Right hindlimb (tissue), 1 donor: ENCODE data around the gene TBC1D8.
"Not testable (repeated sequence)": the region's sequence is repeated elsewhere in the genome, so short reads cannot be mapped to it uniquely, and the experiment has no call there.

ENCODE experiments used
- DNase-seq: peaks from one replicate; pipeline ENCODE4 v3.0.0-alpha.2; 2018

The TBC1D8 gene

DNA sequence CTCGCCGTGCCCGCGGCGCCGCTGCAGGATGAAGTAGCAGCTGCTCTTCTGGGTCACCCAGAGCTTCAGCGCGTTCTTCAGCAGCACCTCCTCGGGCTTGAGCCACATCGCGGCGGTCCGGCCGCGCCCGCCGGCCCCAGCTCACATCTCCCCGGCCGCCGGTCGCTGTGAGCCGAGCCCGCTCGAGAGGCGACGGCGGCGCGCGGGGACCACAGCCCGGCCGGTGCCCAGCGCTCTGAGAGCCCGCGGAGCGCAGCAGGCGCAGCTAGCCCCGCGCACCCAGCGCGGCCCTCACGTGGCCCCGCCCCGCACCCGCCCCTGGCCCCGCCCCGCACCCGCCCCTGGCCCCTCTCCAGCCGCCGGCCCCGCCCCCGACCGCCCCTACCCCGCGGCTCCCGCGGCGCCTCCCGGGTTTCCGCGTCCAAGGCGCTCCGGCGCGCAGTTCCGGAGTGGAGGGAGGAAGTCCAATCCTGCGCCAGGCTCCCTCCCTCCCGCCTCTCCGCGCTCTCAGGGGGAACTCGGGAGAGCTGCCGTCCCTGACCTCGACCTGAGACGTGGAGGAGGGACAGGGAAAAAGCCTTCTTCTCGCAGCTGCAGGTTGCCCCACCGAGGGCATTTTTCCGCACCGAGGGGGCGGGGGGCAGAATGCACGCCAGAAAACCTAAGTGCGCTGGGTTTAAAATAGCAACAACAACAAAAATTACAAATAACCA is at the start of gene TBC1D8:
Gene TBC1D8, minus strand, starts transcription at position 237 of the 713 bp plus-strand sequence. Its CDS starts 129 bp downstream, at position 108.
- DNase-seq = peak; percentile 91

DNA sequence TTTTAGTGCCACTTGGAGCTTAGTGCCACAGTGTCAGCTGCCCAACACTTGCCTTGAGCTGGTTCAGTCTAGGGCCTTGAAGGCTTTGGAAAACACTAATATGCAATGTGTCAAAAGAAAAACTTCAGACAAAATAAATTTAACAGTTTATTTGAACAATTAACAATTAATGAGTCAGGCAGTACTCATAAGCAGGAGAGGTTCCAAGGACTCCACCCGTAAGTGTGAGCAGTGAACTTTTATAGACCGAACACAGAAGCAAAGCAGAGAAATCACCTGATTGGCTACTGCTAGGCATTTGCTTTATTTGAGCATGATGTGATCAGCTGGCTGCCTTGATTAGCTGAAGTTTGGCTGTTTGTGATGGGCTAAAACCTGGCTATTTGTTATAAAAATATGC is 49.5 kb upstream of the TBC1D8 start:
- DNase-seq = no peak

DNA sequence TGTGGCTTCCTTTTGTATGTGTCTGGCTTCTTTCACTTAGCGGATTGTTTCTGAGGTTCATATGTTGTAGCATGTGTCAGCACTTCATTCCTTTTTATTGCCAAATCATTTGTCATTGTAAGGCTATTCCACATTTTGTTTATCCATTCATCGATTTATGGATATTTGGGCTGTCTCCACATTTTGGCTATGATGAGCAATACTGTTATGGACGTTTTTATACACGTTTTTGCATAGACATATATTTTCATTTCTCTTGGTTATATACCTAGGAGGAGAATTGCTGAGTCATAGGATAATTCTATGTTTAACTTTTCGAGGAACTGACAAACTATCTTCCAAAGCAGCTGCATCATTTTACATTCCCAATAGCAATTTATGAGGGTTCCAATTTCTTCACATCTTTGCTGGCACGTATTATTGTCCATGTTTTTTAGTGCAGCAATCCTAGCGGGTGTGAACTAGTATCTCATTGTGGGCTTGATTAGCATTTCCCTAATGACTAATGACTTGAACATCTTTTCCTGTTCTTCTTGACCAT is 48.1 kb upstream of the TBC1D8 start:
- no peak for DNase-seq

DNA sequence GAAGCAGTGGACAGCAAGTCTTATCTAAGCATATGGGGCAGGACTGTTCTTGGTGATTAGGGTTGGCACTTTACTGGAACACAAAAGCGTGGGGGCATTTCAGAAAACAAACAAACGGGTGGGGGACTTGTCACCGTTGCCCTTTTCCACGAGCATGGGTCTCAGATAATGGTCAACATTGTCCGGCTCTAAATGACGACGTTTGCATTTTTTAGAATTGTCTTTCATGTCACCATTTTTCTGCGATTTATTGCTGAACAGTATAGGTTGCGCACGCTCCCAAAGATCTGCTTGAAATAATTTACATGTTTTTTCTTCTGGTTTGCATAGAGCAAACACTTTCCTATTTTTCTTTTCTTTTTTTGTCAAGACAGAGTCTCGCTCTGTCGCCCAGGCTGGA is 46.6 kb upstream of the TBC1D8 start:
- DNase-seq = no peak

DNA sequence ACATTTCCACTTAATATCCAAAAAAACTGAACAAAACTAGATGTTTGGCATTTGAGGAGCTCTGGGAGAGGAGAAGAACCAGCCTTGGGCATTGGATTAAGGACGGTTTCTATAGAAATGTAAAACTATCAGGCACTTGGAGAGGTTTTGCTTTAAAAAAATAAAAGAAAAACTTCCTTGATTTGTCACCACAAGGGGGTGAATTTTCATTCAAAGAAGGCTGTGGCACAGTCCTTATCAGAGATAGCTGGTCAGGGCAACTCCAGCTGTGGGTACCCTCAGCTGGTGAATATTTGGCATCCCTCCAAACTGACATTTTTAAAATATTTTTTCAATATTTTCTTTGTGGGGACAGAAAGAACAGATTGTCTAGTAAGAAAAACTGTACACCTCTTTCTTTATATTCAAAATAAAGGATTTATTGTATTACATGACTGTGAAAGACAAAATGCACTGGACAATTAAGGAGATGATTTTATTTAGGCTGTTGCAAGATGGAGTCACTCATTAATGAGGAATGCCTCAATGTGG is 46.1 kb upstream of the TBC1D8 start:
- no peak for DNase-seq

DNA sequence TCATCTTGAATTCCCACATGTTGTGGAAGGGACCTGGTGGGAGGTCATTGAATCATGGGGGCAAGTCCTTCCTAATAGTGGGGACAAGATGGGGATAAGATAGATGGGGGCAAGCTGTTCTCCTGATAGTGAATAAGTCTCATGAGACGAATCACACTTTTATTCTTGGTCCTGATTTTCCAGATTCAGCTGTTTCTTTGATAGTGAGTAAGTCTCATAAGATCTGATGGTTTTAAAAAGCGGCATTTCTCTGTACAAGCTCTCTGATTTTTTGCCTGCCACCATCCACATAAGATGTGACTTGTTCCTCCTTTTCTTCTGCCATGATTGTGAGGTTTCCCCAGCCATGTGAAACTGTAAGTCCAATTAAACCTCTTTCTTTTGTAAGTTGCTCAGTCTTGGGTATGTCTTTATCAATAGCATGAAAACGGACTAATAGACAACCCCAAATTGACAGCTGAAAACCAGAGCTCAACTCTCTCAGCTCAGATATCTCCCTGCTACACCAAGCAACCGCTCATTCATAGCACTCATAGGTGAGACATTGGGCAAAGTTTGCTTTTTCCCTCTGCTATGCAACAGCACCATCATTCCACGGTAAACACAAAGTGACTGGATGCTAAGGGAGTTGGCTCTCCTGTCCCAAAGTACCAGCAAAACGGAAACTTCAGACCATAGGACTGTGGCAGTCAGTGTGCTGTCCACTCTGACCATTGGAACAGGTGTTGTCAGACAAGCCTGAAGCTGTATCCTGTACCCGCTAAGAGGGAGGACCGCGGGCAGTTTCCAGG is 44.9 kb upstream of the TBC1D8 start:
- DNase-seq = no peak

GRCh38 chr2:101193033-101193626 is 41.9 kb upstream of the TBC1D8 start:
- no peak for DNase-seq

GRCh38 chr2:101190747-101191516 is 39.8 kb upstream of the TBC1D8 start:
- no peak for DNase-seq

GRCh38 chr2:101188683-101189405 is 37.7 kb upstream of the TBC1D8 start:
- no peak for DNase-seq

- no peak for DNase-seq
Observed at GRCh38 chr2:101187131-101187530, 35.9 kb upstream of the TBC1D8 start.

GRCh38 chr2:101185656-101186055 is 34.5 kb upstream of the TBC1D8 start:
- DNase-seq = no peak

GRCh38 chr2:101185085-101185484 is 33.9 kb upstream of the TBC1D8 start:
- DNase-seq = no peak

GRCh38 chr2:101179982-101180381 is 28.8 kb upstream of the TBC1D8 start:
- no peak for DNase-seq

- DNase-seq = no peak
Observed at GRCh38 chr2:101176803-101177202, 25.6 kb upstream of the TBC1D8 start.

- DNase-seq = no peak
Observed at GRCh38 chr2:101175991-101176390, 24.8 kb upstream of the TBC1D8 start.

- DNase-seq = no peak
Observed at GRCh38 chr2:101173707-101174295, 22.6 kb upstream of the TBC1D8 start.

DNA sequence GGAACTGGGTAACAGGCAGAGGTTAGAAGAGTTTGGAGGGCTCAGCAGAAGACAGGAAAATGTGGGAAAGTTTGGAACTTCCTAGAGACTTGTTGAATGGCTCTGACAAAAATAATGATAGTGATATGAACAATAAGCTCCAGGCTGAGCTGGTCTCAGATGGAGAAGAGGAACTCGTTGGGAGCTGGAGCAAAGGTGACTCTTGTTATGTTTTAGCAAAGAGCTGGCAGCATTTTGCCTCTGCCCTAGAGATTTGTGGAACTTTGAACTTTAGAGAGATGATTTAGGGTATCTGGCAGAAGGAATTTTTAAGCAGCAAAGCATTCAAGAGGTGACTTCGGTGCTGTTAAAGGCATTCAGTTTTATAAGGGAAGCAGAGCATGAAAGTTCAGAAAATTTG is 18.6 kb upstream of the TBC1D8 start:
- DNase-seq = not testable (repeated sequence)

- no peak for DNase-seq
Observed at GRCh38 chr2:101168706-101169105, 17.5 kb upstream of the TBC1D8 start.

- DNase-seq = not testable (repeated sequence)
Observed at GRCh38 chr2:101167532-101167931, 16.4 kb upstream of the TBC1D8 start.

GRCh38 chr2:101164021-101164420 is 12.8 kb upstream of the TBC1D8 start:
- no peak for DNase-seq

DNA sequence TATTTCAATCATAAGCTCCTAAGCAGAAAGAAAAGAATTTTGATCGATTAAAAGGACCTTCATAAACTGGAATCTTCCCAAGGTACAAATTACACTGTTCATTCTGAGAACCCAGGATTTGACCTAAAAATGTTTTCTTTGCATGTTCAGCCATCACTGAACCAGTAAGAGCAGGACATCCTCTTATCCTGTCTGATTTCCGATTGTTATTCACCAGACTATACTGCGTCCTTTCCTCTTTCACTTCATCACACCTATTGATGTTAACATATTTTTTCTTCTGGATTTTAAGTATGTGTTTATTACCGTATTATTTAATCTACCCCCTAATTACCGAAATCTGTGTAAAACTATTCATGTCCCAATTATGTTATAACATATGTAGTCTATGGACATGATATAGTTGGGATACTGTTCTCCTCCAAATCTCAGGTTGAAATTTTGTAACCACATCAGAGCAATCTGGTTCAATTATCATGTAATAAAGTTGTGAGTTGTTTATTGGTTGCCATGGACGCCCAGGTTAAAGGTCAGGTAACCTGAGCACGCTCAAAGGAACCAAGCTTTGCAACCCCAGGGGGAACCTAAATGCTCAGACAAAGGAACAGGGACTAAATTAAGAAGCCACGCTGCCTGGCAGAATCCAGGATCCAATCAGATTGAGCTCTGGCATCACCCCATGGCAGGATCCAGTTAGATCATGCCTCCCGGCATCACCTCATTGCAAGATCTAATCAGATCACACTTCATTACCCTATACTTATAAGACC is 11.6 kb upstream of the TBC1D8 start:
- no peak for DNase-seq
